Inflammatory macrophage treated with lipopolysaccharide for 4 hours (primary cell): Measurements from ENCODE around the gene ATP1B1.
A peak's percentile ranks its signal among the peaks of the same experiment; 100 is the strongest.

Experiments used
- DNase-seq: peaks from one replicate; pipeline ENCODE4 v3.0.0-alpha.2; 2020

The ATP1B1 gene

DNA sequence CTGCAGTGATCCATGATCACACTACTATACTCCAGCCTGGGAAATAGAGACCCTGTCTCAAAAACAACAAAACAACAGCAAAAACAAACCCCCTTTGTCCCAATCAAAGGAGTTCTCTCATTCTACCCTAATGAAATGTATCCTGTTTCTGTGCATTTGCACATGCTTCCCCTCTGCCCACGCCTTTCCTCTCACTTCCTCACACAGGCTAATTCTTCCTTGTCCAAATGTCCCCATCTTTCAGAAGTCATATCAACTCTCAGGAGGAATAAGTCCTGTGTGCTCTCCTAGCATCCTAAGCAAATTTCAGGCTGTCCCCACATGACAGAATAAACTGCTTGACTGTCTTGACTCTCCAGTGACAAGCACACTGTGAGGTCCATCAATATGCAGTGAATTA, 8.1 kb upstream of the ATP1B1 start:
- DNase-seq: peak; percentile 86

DNA sequence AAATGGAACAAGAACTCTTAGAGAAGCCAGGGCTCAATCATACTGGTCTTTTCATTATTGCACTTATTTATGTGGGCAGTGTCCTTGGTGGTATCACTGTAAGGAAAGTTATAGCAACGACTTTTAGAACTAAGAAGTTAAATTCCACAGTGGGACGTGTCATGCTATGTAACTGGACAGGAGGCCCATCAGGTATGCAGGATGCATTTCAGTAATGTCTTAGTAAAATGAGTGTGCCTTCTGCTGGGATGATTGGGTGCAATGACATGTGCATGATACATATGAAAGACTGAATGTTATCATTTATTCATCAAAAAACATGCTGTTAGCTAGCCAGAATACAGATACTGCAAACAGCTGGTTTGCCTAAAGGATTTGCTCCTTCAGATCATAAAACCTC, 6.9 kb upstream of the ATP1B1 start:
- DNase-seq: no peak

DNA sequence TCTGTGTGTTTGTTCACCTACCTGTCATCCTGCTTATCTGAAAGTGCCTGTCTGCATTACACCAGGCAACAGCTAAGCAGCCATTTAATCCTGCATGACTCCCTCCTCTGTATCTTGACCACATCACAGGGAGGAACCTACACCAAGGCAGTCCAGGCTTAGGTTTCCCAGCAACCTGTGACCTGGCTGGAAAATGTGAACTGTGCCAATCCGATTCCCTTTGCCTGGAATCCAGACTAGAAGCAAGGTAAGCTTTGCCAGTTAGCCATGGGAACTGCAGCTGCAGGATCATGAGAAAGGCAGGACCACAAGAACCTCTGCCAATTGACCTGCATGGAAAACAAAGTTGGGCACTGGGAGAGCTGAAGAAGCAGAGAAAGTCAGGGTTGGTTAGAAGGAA, 6.3 kb upstream of the ATP1B1 start:
- no peak for DNase-seq

DNA sequence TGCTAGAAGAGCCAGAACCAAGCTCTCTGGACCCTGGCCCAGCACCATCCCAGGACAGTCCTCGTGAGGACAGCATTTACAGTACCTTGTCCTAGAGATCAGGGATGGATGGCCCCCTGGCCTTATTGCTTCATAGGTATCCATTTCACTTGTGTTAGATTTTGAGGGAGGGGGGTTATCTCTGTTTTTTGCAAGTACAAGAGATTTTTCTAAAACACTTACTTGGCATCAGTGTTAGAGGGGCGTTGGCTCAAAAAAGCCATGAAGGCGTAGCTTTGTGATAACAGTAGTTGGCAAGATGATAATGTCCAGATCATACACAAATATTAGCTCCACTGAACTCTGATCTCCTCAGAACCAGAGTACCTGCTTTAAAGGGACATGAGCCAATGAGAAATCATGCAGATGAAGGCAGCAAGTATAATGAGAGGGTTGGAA, 5.8 kb upstream of the ATP1B1 start:
- DNase-seq: no peak

DNA sequence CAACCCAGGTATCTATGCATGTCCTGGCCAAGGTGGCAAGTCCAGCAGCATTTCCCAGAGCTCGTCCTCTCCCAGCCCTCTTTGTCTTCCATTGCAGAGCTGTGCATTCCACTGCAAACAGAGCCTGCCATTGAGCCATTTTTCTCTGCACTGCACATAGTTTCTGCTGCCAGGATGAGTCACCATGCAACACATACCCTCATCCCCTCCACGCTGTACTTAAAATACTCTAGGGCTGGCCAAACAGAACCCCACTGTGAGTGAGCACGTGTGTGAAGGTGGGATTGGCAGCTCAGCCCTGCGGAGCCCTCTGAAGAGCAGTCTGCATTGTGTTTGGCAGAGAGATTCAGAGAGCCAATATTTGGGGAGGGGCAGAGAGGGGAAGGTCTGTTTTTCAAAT, 3.9 kb upstream of the ATP1B1 start:
- no peak for DNase-seq

DNA sequence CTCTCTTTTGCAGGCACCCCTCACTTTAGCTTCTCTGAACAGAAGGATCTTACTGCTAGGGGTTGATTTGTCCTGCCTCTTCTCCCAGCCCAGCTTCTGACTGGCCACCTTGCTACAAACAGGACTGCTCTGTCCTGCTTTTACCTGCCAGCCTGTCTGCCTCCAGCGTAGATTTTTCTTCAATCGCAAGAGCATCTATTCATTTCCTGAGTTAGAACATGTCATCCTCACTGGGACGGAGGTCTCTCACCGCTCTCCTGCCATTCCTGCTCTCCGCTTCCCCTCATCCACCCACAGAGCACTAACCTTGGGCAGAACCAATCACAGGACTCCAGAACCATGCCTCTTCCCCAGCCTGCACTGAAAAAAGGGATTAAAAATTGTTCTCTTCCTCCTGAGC, 3.5 kb upstream of the ATP1B1 start:
- no peak for DNase-seq

DNA sequence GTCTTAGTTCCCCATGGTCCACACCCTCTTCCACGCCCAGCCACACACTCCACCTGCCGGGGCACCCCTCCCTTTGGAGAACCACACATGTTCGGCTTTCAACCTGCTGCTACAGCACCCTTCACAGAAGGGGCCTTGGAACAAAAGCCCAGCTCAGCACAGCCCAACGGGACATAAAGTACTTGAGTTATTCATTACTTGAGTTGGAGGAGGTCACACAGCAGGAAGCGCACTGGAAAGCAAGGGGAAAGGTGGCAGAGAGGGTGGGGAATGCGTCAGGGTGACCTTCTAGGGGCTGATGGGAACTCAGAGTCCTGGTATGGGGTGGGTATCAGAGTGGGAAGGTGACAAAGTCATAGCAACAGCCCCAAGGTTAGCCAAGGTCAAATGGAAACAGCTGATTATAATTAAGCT, 3.0 kb upstream of the ATP1B1 start:
- no peak for DNase-seq

DNA sequence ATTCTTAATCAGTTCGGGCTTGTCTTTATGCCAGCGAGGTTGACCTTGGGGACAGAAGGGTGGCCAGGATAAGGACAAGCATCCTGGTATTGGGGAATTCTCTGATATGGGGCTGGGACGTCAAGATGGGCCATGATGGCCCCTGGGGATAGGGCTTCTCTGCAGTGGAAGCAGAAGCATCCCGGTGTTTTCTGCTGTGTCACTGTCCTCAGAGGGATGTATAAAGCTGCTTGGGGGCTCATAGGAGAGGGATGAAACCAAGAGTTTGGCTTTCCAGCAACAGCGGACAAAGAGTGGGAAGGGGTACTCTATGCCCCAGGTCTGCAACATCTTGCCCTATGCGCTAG, 1.4 kb upstream of the ATP1B1 start:
- DNase-seq: no peak

DNA sequence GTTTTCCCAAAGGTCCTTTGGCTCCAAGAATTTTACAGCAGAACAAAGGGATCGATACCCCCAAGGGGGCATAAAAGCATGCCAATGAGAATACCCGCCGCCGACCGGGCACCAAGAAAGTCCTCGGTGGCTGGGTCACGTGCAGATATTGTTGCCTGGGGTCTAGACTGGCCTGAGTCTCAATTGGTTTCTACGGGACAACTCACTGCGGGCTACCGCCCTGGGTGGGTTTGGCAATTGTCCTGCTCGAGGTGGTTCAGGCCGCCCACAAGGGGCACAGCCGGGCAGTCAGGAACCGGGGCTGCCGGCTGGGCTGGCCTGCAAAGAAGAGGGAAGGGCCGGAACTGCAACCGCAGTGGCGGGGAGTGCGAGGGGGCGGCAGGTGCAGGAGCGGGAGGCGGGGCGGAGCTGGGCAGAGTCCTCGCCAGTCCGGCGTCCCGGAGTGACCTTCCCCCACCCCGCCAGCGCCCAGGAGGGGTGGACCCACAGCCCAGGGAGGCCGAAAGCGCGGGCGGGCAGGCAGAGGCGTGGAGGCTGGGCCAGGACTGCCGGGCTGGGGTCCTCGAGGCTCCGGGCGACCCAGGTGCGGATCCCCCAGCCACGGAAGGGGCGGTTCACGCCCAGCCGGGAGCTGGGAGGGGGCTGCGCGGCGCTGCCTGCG, 926 bp upstream of the ATP1B1 start:
- DNase-seq: peak; percentile 45

DNA sequence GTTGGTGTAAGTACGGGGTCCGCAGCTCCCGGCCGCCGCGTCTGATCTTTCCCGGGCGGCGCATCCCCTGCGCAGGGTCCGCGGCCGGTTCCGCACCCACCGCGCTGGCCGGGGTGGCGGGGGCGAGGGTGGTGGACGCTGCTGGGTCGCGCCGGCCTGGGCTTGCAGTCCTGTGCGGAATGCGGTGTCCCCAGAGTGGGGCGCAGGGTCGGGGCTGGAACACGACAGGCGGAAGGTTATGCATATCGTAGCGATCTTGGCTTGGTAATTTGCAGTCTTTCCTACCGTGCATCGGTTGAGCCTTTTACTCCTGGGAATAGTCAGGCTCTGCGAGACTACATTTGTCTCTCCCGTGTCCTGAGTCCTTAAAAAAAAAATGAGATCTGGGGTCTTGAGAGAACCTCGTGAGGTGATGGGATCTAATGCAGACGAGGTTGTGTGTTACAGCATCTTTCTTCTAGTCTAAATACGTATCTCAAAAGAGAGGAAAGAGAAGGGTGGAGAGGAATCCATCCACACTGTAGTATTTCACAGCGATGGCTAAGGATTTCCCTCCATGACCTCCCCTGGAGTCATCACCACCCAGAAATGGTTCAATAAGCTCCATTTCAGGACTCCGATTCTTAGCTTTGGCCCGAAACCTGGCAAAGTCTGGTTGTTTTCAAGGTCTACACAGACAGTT, 572 bp downstream of the ATP1B1 start:
- DNase-seq: peak; percentile 28

DNA sequence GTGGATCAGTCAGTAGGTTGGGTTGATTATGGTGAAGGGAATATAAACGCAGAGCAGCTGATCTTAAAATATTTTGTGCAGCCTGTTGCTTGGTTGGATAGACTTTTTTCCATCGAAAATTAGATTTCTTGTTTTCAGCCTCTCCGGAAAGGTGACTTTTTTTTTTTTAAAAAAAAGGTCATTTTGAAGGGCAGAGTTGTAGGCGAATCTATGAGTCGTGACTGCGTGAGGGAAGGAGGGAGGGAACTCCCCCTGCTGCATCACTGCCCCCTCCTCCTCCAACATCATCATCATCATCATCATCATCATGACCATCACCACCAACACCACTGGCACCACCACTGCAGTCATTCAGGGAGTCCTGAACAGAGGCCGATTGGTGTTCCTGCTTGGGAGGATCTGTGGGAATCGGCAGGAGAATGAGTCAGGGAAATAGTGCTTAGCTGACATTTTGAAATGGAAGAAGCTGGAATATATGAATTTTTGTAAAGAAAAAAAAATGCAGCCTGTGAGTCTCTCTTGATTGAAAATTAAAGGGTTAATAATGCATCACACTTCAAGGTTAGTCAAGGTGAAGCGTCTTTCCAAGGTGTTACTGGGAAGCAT, 1.2 kb downstream of the ATP1B1 start:
- DNase-seq: peak; percentile 79

DNA sequence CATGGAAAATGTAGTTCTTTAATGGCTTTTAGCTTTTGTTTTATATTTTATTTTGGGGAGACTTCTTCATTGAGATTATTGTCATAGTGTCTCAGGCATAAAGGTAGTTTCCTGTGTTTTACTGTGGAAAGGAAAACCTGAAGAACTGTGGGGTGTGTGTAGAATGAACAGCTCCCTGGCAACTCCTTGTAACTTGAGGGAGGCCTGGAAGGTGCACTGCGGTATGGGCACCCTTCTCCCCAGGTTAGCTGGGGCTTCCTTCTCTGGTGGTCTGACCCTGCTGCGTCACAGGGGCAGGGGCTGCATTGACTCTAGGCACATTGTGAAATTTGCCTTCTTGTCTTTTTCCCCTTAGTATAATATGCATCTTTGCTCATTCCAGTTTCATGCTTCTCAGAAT, 1.7 kb downstream of the ATP1B1 start:
- no peak for DNase-seq

DNA sequence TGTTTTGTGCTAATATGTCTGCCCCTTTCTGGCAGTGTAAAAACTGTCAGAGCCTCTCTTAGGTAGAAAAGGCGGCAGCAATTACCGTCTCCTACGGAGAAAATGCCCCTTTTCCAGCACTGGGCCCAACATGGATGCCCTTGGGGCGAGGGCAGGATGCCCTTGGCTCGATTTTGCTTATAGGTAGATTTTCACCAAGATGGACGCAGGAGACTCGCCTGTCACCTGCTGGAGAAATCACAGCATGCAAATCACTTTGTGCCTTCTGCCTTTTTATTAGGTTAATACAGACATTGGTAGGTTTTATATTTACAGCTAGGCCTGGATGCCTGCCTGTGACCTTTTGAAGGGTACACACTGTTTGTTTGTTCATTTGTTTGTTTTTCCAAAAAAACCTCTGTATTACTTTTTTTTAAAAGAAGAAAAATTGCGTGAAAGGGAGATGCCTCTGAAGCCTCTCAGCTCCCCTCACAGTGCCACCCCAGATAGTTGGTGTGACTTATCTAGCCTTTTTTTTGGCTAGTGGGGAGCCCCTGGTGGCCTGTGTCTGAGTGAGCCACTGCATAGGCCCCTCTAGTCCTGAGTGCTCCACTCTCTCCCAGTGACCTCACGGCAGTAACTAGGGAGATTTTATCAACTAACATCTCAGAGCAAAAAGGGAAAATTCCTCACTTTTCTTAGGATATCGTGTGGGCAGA, 2.5 kb downstream of the ATP1B1 start:
- DNase-seq: peak; percentile 58

DNA sequence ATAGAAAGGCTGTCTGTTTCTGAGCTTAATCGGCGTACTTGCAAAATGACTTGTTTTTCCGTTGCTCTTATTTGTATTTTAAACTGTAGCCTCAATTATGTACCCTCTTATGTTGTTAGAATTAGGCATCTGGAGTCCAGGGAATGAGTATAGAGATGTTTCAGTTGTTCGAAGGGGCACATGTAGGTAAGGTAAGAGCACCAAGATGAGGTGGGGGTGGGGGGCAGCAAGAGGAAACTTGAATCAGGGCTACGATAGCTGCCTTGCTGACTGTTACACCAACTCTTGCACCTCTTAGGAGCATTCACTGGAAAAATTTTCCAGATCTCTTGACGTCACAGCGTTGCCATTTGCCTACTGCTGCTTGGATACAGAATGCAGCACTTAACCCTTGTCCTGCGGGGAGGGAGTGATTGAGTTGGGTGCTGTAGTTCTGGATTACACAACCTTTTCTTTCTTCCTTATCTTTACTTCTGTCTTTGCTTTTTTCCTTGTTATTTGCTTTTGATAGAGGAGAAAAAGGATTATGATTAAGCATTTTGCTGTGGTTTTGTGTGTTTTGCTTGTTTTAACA, 3.2 kb downstream of the ATP1B1 start:
- peak; percentile 91 for DNase-seq

DNA sequence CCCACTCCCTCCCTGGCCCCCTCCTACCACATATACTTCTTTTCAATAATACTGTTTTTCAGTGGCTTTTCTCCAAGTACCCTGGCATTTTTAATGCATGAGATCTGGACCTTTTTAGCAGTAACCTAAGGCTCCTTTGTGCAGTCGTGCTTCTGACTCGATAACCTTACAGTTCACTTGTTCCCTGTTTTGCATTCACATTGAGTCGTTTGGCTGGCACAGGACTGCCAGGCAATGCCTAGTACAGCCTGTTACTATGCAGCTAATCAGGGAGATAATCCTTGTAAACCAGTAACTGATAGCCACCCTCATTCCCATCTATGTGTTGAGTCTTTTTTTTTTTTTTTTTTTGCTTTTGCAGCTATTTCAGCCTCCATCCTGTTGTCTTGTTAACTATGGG, 3.7 kb downstream of the ATP1B1 start:
- DNase-seq: peak; percentile 79

DNA sequence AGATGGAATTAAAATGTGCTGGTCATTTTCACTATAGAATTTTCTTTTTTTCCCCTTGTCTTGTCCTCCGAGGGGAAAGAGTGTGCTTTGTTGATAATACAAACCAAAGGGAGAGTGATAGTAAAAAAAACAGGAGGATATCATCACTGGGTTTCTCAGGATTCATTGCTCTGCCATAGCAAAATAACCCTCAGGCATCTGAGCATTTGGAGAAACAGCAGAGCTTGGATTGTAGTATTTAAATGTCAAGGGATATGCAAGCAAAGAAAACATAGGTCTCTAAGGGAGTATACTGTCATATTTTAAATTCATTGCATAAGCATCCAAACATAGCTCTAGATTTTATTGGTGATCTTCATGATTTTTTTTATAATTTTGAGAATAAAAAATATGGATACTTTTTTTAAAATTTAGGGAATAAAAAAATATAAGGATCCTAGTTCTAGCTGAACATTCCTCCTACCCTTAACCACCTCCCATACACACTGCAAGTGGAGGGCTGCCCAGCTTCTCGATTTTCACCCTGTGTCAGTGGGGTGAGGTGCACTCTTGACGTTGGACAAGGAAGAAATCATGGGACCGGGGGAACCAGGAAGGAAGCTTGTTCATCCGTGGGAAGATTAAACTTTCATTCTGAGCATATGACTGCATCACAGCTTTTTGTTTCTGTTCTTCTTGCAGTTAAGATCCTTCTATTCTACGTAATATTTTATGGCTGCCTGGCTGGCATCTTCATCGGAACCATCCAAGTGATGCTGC, 4.4 kb downstream of the ATP1B1 start:
- DNase-seq: peak; percentile 97

DNA sequence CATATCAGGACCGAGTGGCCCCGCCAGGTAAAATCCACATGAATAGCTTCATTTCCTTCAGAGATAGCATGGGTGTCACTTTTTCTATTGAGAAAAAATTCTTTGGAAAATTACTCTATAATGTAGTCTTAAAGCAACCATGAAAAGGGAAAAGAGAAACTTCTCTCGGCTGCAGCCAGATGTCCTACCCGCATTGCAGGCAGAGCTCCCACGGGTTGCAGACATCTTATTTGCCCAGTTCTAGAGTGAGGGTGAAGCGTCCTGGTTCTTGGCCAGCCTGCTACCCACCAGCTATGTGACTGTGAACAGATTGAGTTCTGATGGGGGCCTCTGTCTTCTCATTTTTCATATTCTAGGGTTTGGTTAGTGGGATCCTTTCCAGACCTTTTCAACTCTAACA, 5.0 kb downstream of the ATP1B1 start:
- DNase-seq: no peak

DNA sequence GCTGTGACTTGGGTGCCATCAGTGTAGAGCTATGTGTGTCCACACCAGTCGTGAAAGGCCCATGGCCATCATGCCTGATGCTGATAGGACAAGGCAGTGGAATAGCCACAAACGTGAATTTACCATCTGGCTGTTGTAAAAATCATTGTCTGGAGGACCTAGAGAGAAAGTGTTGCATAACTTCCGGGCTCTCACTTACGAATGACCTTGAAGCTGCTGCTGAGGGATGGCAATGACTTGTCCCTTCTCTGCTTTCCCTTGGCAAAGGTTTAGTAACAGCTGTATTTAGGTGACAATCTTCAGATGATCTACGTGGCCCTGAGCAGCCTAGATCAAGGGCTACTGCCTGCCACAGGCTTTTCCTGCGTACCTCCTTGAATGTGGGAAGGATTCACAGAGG, 5.8 kb downstream of the ATP1B1 start:
- peak; percentile 77 for DNase-seq

DNA sequence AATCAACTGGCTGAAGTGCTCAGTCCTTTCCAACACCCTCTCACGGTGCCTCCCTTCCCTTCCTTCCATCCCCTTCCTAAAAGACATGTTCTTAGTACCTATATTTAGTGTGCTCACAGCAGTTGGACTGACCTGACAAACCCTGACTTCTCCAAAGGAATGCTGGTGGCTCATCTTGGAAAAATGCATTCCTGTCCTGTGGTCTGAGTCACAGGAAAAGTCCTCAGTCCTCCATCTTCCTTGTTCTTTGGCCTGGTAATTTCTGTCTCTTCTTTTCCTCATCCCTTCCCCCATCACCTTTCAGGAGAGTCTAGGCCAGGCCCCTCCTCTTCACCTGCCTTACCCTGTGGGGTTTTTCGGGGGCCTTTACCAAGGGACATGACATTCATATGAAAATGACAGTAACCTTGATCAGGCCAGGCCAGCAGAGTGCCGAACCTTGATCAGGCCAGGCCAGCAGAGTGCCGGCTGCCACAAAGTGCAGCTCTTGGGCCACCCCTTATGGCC, 7.2 kb downstream of the ATP1B1 start:
- no peak for DNase-seq

DNA sequence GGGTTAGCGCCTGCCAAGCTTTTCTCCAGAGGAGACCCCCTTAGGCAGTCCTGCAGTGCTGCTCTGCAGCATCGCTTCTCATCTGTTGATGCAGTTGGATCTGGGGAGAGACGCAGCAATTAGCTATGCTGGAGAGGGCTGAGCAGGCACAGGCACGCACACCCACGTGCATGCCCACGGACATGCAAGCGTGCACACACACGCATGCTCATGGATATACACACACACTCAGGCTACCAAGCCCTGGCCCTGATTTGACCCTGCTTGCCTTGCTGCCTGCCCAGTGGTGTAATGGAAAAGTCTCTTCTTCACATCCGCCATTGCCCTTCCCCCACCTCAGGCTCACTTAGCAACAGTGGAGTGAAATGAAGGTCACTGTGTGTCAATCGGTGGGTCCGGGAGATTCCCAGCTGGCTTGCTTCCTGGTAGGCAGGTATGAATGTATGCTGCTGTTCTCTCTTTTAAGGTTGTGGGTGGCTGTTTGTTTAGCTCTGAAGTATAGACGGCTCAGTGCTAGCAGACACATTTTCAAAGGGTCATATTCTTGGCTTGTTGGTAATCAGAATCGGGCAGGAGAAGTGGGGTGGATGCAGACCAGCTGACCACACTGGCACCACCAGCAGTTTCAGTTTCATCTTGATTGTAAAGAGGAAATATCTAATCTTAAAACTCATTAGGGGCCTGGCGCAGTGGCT, 9.5 kb downstream of the ATP1B1 start:
- peak; percentile 87 for DNase-seq

DNA sequence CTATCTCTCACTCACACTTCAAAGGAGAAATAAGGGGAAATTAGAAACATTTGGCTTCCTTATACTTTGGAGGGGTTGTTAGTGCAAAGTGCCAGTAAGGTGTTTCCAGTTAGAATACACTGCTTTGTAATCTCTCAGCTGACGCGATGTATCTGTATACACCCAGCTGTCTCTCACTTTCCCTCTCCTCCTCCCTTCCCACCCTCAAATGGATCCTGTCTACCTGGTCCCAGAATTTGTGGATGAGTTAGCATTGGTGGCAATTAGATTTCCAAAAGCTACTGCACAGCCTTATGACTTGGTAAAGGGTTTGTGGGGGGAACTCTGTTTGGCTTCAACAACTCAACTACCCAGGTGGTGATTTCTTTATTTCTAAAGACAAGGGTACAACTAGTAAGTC, 10.5 kb downstream of the ATP1B1 start:
- DNase-seq: no peak

DNA sequence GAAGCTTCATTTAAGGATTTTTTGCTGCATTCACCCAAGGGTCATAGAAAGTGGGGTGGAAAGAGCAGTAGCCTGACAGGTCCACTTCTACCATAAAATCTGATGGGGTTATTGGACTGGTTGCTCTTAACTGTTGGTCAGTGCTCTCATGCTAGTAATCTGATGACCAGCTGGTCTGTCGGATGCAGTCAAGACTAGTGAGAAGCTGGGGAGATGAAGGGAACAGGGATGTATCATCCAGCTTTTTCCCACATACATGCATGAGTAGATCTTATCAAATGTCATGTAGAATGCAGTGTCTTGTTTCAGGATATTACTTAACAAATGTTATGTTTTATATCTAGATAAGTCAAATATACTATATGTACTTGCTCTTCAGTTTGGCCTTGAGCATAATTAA, 11.1 kb downstream of the ATP1B1 start:
- no peak for DNase-seq
